WTC11 (cell line): ENCODE results near the gene L3HYPDH.

ENCODE experiments used
- MXD4 ChIP-seq: fragments of 250-450 bp; sonication (Bioruptor Pico); IDR thresholded peaks from 2 replicates; pipeline ENCODE4 v1.8.0; 2021; ENCODE audit warnings: mild to moderate bottlenecking, moderate library complexity, borderline replicate concordance
- SMAD3 ChIP-seq: sonication (generic); formaldehyde crosslinking; IDR thresholded peaks from 2 replicates; pipeline ENCODE4 v1.8.0; 2022; ENCODE audit warnings: missing genetic modification reagents, mild to moderate bottlenecking, borderline replicate concordance
- TEAD4 ChIP-seq: sonication (generic); formaldehyde crosslinking; IDR thresholded peaks from 2 replicates; pipeline ENCODE4 v1.8.0; 2022; ENCODE audit warnings: mild to moderate bottlenecking, missing genetic modification reagents
- TF ChIP-seq, protein P1 (sequence below): fragments of 200-600 bp; IDR thresholded peaks from 2 replicates; pipeline ENCODE4 v1.8.0; 2022; ENCODE audit warnings: antibody characterized with exemption
- TF ChIP-seq, protein P2 (sequence below): sonication (generic); formaldehyde crosslinking; IDR thresholded peaks from 2 replicates; pipeline ENCODE4 v1.8.0; 2022; ENCODE audit warnings: mild to moderate bottlenecking, missing genetic modification reagents
- TF ChIP-seq, protein P3 (sequence below): sonication (generic); formaldehyde crosslinking; IDR thresholded peaks from 2 replicates; pipeline ENCODE4 v1.8.1; 2022; ENCODE audit warnings: low read depth, missing genetic modification reagents, borderline replicate concordance
- TF ChIP-seq, protein P4 (sequence below): sonication (generic); formaldehyde crosslinking; IDR thresholded peaks from 2 replicates; pipeline ENCODE4 v1.8.0; 2022; ENCODE audit warnings: mild to moderate bottlenecking, missing genetic modification reagents

DNA sequence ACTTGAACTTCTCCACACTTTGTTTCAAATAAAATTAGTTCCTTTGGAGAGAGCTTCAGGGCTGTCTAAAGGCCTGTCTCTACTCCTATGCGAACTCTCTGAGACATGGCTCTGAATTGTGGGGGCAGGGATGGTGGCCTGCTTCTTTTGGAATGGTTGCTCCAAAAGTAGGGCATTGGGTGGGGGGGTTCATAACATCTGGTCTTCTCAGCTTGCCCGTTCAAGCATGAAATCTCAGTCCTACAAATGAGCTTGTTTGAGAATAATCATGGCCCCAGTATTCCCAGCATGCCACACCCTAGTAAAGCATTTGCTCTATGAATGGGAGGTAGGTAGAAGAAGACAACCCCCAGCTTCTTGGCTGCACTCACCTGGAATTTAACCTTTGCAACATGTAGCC, 25.7 kb downstream of the L3HYPDH start:
- TF ChIP-seq, protein P1, sequence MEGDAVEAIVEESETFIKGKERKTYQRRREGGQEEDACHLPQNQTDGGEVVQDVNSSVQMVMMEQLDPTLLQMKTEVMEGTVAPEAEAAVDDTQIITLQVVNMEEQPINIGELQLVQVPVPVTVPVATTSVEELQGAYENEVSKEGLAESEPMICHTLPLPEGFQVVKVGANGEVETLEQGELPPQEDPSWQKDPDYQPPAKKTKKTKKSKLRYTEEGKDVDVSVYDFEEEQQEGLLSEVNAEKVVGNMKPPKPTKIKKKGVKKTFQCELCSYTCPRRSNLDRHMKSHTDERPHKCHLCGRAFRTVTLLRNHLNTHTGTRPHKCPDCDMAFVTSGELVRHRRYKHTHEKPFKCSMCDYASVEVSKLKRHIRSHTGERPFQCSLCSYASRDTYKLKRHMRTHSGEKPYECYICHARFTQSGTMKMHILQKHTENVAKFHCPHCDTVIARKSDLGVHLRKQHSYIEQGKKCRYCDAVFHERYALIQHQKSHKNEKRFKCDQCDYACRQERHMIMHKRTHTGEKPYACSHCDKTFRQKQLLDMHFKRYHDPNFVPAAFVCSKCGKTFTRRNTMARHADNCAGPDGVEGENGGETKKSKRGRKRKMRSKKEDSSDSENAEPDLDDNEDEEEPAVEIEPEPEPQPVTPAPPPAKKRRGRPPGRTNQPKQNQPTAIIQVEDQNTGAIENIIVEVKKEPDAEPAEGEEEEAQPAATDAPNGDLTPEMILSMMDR, result no peak
- TF ChIP-seq SMAD3 (CRISPR knock-in tag), result no peak
- TF ChIP-seq, protein P2, sequence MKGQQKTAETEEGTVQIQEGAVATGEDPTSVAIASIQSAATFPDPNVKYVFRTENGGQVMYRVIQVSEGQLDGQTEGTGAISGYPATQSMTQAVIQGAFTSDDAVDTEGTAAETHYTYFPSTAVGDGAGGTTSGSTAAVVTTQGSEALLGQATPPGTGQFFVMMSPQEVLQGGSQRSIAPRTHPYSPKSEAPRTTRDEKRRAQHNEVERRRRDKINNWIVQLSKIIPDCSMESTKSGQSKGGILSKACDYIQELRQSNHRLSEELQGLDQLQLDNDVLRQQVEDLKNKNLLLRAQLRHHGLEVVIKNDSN, result no peak
- TF ChIP-seq, protein P3, sequence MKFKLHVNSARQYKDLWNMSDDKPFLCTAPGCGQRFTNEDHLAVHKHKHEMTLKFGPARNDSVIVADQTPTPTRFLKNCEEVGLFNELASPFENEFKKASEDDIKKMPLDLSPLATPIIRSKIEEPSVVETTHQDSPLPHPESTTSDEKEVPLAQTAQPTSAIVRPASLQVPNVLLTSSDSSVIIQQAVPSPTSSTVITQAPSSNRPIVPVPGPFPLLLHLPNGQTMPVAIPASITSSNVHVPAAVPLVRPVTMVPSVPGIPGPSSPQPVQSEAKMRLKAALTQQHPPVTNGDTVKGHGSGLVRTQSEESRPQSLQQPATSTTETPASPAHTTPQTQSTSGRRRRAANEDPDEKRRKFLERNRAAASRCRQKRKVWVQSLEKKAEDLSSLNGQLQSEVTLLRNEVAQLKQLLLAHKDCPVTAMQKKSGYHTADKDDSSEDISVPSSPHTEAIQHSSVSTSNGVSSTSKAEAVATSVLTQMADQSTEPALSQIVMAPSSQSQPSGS (CRISPR knock-in tag), result no peak
- TF ChIP-seq, protein P4, sequence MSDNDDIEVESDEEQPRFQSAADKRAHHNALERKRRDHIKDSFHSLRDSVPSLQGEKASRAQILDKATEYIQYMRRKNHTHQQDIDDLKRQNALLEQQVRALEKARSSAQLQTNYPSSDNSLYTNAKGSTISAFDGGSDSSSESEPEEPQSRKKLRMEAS, result no peak
- no peak for TF ChIP-seq TEAD4 (CRISPR knock-in tag)
- TF ChIP-seq MXD4 (CRISPR knock-in tag), result no peak
